GM21786 (cell line): Measurements from ENCODE around the gene RDH11.
A peak's percentile ranks its signal among the peaks of the same experiment; 100 is the strongest.

Experiments used
- ATAC-seq: cut with Tn5 transposase; IDR thresholded peaks from one replicate; pipeline ENCODE4 v1.9.1; 2021; ENCODE audit not compliant: unreplicated experiment

RDH11 gene

DNA sequence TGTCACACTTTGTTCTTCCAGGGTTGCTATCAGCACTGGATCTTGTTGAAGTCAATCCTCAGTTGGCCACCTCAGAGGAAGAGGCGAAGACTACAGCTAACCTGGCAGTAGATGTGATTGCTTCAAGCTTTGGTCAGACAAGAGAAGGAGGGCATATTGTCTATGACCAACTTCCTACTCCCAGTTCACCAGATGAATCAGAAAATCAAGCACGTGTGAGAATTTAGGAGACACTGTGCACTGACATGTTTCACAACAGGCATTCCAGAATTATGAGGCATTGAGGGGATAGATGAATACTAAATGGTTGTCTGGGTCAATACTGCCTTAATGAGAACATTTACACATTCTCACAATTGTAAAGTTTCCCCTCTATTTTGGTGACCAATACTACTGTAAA lies 44.9 kb downstream of the RDH11 start:
- no peak for ATAC-seq

DNA sequence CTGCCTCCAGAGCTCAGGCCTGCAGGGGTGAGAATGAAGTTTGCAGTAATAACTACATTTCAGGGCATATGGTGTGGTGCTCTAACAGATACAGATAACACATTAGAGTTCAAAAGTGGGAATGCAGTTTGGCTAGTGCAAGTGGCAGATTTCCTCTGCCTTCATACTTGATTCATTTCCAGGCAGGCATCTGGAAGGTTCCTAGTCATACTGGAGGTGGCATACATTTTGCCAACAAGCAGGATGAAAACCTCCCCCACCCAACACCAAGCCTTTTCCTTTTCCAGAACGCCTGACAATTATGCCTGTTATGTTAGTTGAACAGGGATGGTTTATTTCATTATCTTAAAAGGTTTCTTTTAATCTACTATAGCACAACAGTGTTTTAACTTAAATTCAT lies 45.4 kb downstream of the RDH11 start:
- no peak for ATAC-seq

DNA sequence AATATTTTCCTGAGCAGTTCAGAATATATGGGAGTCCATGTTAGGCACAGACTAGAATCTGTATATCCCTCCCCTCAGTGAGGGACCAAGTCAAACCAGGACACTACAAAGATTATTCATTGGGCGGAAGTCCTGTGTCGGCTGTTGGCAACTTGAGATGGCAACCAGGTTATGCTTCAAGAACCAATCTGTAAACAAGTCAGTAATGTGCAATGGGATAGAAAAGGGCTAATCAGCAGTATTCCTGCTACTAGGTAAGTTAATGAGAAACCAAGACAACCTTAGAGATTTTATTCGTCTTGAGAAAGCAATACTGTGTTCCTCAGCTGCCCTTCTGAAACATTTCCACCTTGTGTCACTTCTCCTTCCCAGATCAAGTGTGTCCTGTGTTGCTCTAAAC lies 49.4 kb downstream of the RDH11 start:
- no peak for ATAC-seq

DNA sequence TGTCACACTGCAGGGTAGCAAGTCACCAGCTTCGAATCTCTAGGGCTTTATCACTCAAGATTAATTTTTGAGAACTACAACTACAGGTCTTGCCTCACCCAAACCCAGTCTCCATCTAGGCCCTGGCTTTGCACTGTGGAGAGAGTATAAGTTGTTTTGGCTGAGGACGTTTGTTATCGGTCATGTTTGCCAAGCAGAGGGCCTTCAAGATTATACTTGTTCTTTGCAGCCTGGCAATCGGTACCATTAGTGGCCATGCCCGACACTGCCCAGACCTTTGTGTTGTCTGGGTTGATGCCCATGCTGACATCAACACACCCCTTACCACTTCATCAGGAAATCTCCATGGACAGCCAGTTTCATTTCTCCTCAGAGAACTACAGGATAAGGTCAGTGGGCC lies 50.1 kb downstream of the RDH11 start:
- ATAC-seq: no peak

DNA sequence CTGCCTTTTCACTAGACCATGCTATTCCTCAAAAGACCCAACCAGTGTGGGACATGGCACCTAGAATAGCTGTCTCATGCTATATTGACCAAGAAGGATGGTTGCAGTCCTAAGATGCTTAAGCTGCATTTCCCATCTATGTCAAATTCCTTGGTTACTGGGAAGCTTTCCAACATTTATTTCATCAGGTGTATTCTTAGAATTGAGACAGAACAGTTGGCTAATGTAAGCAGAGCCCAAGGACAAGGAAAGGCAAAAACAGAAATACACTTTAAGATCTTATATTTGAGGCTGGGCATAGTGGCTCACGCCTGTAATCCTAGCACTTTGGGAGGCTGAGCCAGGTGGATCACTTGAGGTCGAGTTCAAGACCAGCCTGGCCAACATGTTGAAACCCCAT lies 51.1 kb downstream of the RDH11 start:
- ATAC-seq: no peak

DNA sequence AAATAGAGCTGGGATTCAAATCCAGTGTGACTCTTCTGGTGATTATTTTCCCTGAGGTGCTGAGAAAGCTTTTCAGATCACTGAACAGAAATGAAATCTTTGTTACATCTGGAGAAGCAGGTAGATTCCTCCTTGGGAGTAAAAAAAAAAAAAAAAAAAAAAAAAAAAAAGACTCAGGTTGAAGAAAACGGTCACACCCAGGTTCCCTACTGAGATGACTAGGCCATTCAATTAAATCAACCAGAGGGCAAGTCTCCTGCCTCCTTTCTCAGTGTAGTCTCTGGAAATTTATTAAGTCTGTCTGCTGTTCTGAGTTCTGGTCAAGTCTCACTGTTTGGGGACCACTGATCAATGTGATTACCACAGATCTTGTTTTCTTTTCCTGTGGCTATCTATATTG lies 51.9 kb downstream of the RDH11 start:
- no peak for ATAC-seq

DNA sequence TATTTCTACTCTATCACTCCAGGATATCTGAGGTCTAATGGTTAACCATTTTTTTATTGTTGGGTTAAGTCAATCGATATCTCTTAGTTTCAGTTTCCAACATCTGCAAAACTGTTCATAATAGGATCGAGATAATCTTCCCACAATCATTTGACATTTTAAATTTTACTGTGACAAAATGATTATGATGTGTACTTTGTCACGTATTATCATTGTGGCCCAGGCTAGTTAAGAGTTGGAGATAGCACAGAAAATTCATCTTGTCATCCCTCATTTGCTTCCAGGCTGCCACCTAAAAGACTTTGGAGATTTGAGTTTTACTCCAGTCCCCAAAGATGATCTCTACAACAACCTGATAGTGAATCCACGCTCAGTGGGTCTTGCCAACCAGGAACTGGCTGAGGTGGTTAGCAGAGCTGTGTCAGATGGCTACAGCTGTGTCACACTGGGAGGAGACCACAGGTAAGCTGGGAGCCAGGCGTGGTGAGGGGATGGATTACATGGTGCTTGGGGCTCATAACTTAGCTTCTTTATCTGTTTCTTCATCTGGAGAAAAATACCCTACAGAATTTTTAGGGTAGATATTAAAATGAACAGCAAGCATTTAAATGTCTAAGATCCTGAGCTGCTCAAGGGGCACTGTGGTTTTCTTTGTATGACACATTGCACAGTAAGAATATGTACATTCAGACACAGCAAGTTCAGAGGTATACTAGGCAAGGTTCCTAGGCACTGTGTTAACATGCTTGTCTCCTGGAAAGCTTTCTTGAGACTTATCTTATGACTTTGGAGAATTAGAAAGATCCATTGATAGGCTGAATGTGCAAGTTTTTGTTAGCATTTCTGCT lies 53.4 kb downstream of the RDH11 start:
- ATAC-seq: no peak

DNA sequence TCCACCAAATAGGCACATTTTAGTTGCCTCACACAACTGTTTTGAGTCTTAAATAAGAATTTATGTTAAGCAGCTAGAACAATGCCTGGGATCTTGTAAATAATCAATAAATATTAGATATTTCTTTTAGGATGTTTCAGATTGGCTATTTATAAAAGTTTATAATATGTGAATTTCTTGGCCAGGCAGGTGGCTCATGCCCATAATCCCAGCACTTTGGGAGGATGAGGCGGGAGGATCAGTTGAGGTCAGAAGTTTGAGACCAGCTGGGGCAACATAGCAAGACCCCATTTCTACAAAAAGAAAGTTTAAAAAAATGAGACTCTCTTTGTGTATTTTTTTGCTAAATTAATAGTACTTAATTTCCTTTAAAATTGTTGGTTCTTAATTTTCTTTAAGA lies 54.1 kb downstream of the RDH11 start:
- no peak for ATAC-seq

DNA sequence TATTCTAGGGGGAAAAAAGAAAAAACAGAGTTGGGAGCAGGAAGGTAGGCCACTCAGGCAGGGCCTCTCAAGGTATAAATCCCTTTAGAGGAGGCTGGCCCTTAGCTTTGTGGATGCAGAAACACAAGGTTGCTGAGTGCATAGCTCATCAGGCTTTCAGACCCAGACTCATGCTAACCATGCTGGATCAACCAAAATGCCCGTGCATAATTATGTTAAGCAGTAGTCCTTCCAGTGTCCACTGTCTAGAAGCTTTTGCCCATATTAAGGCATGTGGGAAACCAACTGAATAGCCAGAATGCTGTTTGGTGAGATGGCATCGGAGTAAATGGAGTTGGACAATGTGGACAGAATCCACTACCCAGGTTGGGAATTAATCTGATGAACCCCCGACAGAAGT lies 56.9 kb downstream of the RDH11 start:
- ATAC-seq: no peak

DNA sequence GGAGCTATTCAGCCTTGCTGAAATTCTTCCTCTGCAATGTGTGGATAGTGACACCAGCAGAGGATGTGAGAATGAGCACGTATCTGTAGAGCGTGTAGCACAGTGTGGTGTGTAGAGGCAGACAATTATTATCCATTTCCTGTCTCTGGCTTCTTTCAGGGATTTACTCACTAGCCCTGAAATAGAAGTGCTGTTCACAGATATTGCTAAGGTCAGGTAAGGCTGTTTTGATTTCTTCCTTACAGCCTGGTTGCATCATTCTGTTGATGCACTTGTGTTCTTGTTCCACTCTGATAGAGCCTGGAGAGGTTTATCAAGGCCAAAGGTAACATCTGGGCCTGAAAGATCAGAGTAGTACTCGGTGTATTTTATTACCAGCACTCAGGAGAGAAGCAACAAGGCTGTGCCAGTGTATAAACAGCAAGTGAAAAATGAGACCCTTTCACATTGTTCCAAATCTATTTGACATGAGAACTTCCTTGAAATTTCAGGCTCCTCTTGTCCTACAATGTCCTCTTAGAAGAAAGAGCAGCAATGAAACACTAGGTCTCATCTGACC lies 59.1 kb downstream of the RDH11 start:
- ATAC-seq: peak; percentile 50

DNA sequence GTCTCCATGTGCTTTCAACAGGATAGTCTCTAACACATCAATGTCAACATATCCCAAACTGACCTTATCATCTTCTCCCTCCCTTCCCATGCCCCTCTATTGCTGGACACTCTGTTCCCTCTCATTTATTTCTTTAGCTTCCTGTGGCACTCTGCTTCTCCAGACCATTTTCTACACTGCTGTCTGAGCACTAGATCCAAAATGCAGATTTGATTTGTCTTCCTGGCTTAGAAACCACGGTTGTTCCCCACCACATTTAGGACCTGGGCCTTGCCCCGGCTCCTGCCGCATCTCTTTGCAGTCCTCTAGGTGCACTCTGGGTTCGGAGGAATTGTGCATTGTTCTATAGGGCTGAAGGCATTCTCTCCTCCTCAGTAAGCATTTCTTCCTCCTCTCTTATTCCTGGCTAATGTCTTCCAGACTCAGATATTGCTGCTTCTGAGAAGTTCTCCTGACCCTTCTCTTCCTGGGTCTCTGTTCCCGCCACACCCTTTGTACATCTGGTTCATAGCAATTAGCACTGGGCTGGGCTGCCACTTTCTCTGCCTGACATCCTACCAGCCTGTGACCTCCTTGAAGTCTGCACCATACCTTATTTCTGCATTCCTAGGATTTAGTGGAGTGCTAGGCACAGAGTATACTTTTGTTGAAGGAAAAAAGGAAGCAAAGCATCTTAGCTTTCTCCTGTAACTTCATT lies 62.0 kb downstream of the RDH11 start:
- ATAC-seq: no peak

DNA sequence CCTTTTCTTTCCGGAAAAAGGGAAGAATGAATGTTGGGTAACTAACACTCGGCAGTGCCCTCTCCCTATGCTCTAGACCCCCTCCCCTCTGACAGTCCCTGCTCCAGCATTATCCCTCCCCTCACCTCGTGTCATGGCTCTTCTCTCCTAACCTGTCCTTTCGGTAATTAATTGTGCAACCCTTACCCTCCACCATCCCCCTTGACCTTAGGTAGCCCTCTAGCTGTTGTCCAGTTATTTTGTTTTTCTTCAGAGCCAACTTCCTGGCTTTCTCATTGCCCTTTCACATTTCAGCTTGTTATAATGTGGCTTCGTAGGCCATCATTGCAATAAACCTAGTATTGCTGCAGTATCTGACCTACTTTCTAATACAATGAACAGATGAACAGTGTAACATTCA lies 64.6 kb downstream of the RDH11 start:
- no peak for ATAC-seq

DNA sequence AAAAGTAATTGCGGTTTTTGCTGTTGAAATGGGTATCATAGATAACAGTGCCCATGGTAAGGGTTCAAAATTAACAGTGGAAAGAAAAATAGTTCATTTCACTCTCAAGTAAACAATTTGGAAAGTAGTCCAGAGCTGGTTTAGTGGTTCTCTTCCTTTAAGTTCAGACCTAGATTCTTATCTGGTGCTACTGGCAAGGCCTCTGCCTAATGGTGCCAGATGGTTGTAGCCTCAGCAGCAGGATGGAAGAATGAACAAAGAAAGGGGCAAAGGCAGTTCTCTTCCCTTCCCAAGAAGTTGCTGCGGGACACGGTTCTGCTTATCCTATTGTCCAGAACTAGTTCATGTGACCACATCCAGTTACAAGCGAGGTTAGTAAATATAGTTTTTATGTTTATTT lies 65.4 kb downstream of the RDH11 start:
- ATAC-seq: no peak

DNA sequence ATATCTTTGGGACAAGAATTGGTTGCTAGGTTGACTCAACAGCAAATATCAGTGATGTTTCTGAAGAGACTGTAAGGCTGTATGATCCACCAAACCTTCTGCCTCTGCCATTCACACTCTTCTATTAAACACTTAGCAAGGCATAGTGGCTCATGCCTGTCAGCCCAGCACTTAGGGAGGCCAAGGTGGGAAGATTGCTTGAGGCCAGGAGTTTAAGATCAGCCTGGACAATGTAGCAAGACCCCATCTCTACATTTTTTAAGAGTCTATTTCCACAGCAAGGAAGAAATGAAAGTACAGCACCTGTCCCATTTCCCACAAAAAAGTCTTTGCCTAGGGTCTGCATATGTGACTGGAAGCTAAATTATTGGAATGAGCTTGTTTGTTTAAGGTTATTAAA lies 68.0 kb downstream of the RDH11 start:
- no peak for ATAC-seq
